Ishikawa (cell line): ENCODE results near the gene GALNT10.

ENCODE experiments used
- CEBPB ChIP-seq: IDR thresholded peaks from 2 replicates; pipeline ENCODE4 v1.6.1; 2012
- CREB1 ChIP-seq: IDR thresholded peaks from 2 replicates; pipeline ENCODE4 v1.6.1; 2012; ENCODE audit warnings: low read depth
- EGR1 ChIP-seq: IDR thresholded peaks from 2 replicates; pipeline ENCODE4 v1.6.1; 2012
- EP300 ChIP-seq: IDR thresholded peaks from 2 replicates; pipeline ENCODE4 v1.6.1; 2012; ENCODE audit warnings: borderline replicate concordance
- FOXM1 ChIP-seq: IDR thresholded peaks from 2 replicates; pipeline ENCODE4 v1.6.1; 2012; ENCODE audit warnings: low read depth, borderline replicate concordance
- MAX ChIP-seq: IDR thresholded peaks from 2 replicates; pipeline ENCODE4 v1.6.1; 2012
- NFIC ChIP-seq: IDR thresholded peaks from 2 replicates; pipeline ENCODE4 v1.6.1; 2012
- RAD21 ChIP-seq: IDR thresholded peaks from 2 replicates; pipeline ENCODE4 v1.6.1; 2012; ENCODE audit warnings: low read depth
- REST ChIP-seq: IDR thresholded peaks from 2 replicates; pipeline ENCODE4 v1.6.1; 2012; ENCODE audit warnings: low read depth, mild to moderate bottlenecking
- TAF1 ChIP-seq: IDR thresholded peaks from 2 replicates; pipeline ENCODE4 v1.6.1; 2012; ENCODE audit warnings: low read depth, mild to moderate bottlenecking
- TCF12 ChIP-seq: IDR thresholded peaks from 2 replicates; pipeline ENCODE4 v1.6.1; 2012; ENCODE audit warnings: low read depth
- TEAD4 ChIP-seq: IDR thresholded peaks from 2 replicates; pipeline ENCODE4 v1.6.1; 2012
- USF1 ChIP-seq: IDR thresholded peaks from 2 replicates; pipeline ENCODE4 v1.6.1; 2012
- YY1 ChIP-seq: IDR thresholded peaks from 2 replicates; pipeline ENCODE4 v1.6.1; 2012; ENCODE audit warnings: low read depth
- ZBTB7A ChIP-seq: IDR thresholded peaks from 2 replicates; pipeline ENCODE4 v1.6.1; 2012; ENCODE audit warnings: low read depth

GALNT10 gene

GRCh38 chr5:154415114-154415513 is 224.6 kb downstream of the GALNT10 start:
- no peak for TF ChIP-seq EP300
- TF ChIP-seq TCF12, result no peak
- TF ChIP-seq MAX, result no peak
- no peak for TF ChIP-seq ZBTB7A
- TF ChIP-seq RAD21, result no peak
- no peak for TF ChIP-seq TEAD4
- TF ChIP-seq FOXM1, result no peak
- TF ChIP-seq CREB1, result no peak
- TF ChIP-seq EGR1, result no peak
- TF ChIP-seq USF1, result no peak
- TF ChIP-seq CEBPB, result no peak
- TF ChIP-seq TAF1, result no peak
- no peak for TF ChIP-seq YY1

- no peak for TF ChIP-seq NFIC
- no peak for TF ChIP-seq TCF12
- no peak for TF ChIP-seq CEBPB
- no peak for TF ChIP-seq CREB1
- no peak for TF ChIP-seq REST
- TF ChIP-seq MAX, result no peak
- TF ChIP-seq RAD21, result no peak
- TF ChIP-seq FOXM1, result no peak
- no peak for TF ChIP-seq YY1
- no peak for TF ChIP-seq USF1
- no peak for TF ChIP-seq EP300
- TF ChIP-seq EGR1, result no peak
- TF ChIP-seq ZBTB7A, result no peak
- TF ChIP-seq TAF1, result no peak
- TF ChIP-seq TEAD4, result no peak
Observed at GRCh38 chr5:154418344-154418820, 227.8 kb downstream of the GALNT10 start.

GRCh38 chr5:154419236-154419635 is 228.7 kb downstream of the GALNT10 start:
- TF ChIP-seq EP300 (no peak), USF1 (no peak)

GRCh38 chr5:154421868-154422267 is 231.3 kb downstream of the GALNT10 start:
- TF ChIP-seq FOXM1 (no peak), EP300 (no peak), RAD21 (peak; percentile 47), CEBPB (no peak), CREB1 (no peak), MAX (no peak)

GRCh38 chr5:154422298-154422697 is 231.8 kb downstream of the GALNT10 start:
- TF ChIP-seq EP300 (no peak), TCF12 (no peak), TEAD4 (no peak), YY1 (no peak), TAF1 (no peak)

GRCh38 chr5:154428208-154428607 is 237.7 kb downstream of the GALNT10 start:
- TF ChIP-seq MAX, result no peak
- TF ChIP-seq YY1, result no peak
- TF ChIP-seq CREB1, result no peak
- no peak for TF ChIP-seq TEAD4

GRCh38 chr5:154429341-154429740 is 238.8 kb downstream of the GALNT10 start:
- TF ChIP-seq REST, result no peak
- no peak for TF ChIP-seq CEBPB
- no peak for TF ChIP-seq EGR1
- no peak for TF ChIP-seq NFIC
- no peak for TF ChIP-seq USF1
- no peak for TF ChIP-seq FOXM1
- no peak for TF ChIP-seq EP300
- no peak for TF ChIP-seq CREB1
- no peak for TF ChIP-seq YY1
- no peak for TF ChIP-seq MAX
- no peak for TF ChIP-seq RAD21
- TF ChIP-seq TAF1, result no peak
- TF ChIP-seq TCF12, result no peak
- no peak for TF ChIP-seq TEAD4
